ENCODE data around the gene SATL1. TPM values are rescaled to one million over a fixed set of nuclear protein-coding genes. Genes with fewer than 3 reads are reported as not detected.

Gene SATL1
- total and polyA plus RNA-seq, 9 of the 15 experiments (the other 6 are each of a cell fraction or from before 2014, with no cell fraction given), result 0.03 to 0.07 (median 0.05) TPM; not detected in 3

GRCh38 chrX:85243155-85243554 lies 424 bp downstream of the SATL1 start (continued):
- TF ChIP-seq ZNF696 (CRISPR knock-in tag; conservative IDR thresholded peaks at IDR 0.05), result no peak
- no peak for TF ChIP-seq KDM1A (IDR thresholded peaks at IDR 0.05)
- TF ChIP-seq ZNF445 (CRISPR knock-in tag; IDR thresholded peaks at IDR 0.05; ENCODE audit: low read depth), result no peak
- no peak for TF ChIP-seq ETS1 (conservative IDR thresholded peaks at IDR 0.05; ENCODE audit: control insufficient read depth, low read depth, low read length)
- TF ChIP-seq CBX2 (IDR thresholded peaks at IDR 0.05; ENCODE audit: insufficient read depth, low read length, poor library complexity, severe bottlenecking), result no peak
- peak; percentile 79 for TF ChIP-seq MEIS2 (IDR thresholded peaks at IDR 0.05; ENCODE audit: partially characterized antibody)
- TF ChIP-seq PKNOX1 (IDR thresholded peaks at IDR 0.05), result peak; percentile 34
- TF ChIP-seq ZNF143 (CRISPR knock-in tag; IDR thresholded peaks at IDR 0.05), result no peak
- no peak for TF ChIP-seq NR4A1 (CRISPR knock-in tag; IDR thresholded peaks at IDR 0.05)
- TF ChIP-seq NR4A1 (tag; IDR thresholded peaks at IDR 0.05), result no peak
- peak; percentile 58 for TF ChIP-seq ATF3 (IDR thresholded peaks at IDR 0.05)
- TF ChIP-seq ATF3 (CRISPR knock-in tag; conservative IDR thresholded peaks at IDR 0.05), result no peak
- no peak for TF ChIP-seq RHOXF2B (CRISPR knock-in tag; conservative IDR thresholded peaks at IDR 0.05)
- no peak for TF ChIP-seq FOXM1 (IDR thresholded peaks at IDR 0.05; ENCODE audit: low read depth)
- no peak for TF ChIP-seq FOXM1 (CRISPR knock-in tag; IDR thresholded peaks at IDR 0.05; ENCODE audit: low read depth)
- TF ChIP-seq CHAMP1 (IDR thresholded peaks at IDR 0.05), result no peak
- TF ChIP-seq HDAC2 (IDR thresholded peaks at IDR 0.05), result no peak
- TF ChIP-seq SRSF9 (IDR thresholded peaks at IDR 0.05; ENCODE audit: borderline replicate concordance, low read depth, low read length), result no peak
- no peak for TF ChIP-seq ZNF347 (CRISPR knock-in tag; IDR thresholded peaks at IDR 0.05; ENCODE audit: low read depth)
- TF ChIP-seq ZNF140 (CRISPR knock-in tag; IDR thresholded peaks at IDR 0.05), result no peak
- no peak for TF ChIP-seq ZKSCAN8 (CRISPR knock-in tag; IDR thresholded peaks at IDR 0.05)
- no peak for TF ChIP-seq ESRRA (IDR thresholded peaks at IDR 0.05; ENCODE audit: borderline replicate concordance, low read depth)
- TF ChIP-seq COPS2 (conservative IDR thresholded peaks at IDR 0.05), result no peak
- no peak for TF ChIP-seq HMBOX1 (IDR thresholded peaks at IDR 0.05)
- TF ChIP-seq TAF1 (IDR thresholded peaks at IDR 0.05; ENCODE audit: control insufficient read depth, extremely low read depth, insufficient read depth, low read length, severe bottlenecking), result no peak

All from K562 (cell line).